ENCODE results near the gene PLTP.
"Not testable (repeated sequence)": the region's sequence is repeated elsewhere in the genome, so short reads cannot be mapped to it uniquely, and the experiment has no call there.

PLTP gene

DNA sequence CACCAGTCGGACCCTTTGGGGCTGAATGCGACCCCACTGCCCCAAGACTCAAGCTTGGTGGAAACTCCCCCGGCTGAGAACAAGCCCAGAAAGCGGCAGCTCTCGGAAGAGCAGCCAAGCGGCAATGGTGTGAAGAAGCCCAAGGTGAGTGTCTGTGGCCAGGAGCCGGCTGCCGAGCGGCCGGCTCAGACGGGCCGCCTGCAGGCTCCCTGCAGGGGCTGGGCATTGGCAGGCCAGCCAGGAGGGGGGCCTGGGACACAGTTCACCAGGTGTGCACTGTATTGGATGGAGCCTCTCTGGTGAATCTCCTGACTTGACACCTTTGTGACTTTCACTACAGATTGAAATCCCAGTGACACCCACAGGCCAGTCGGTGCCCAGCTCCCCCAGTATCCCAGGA is 28.5 kb upstream of the PLTP start:
- no peak overlapping the region for H3K4me3 ChIP-seq (ENCODE audit: low read depth in 1 of 2, low read length in 2 of 2)
- peaks cover 0 to 17% of the 10 kb centered on the region in 2 donors for H3K4me1 ChIP-seq (ENCODE audit: control insufficient read depth in 1 of 2, insufficient read depth in 2 of 2, low read length in 2 of 2)
- no peaks in the 10 kb centered on the region for H3K27me3 ChIP-seq (ENCODE audit: low read depth, low read length)
- no peak overlapping the region for H3K27ac ChIP-seq (ENCODE audit: low read length)
- H3K9me3 ChIP-seq (ENCODE audit: control insufficient read depth in 1 of 2, low read length in 2 of 2): no peaks in the 10 kb centered on the region
- peaks cover 63 to 78% of the 10 kb centered on the region in 2 donors for H3K36me3 ChIP-seq (ENCODE audit: control insufficient read depth in 1 of 2, insufficient read depth in 2 of 2, low read length in 2 of 2)

DNA sequence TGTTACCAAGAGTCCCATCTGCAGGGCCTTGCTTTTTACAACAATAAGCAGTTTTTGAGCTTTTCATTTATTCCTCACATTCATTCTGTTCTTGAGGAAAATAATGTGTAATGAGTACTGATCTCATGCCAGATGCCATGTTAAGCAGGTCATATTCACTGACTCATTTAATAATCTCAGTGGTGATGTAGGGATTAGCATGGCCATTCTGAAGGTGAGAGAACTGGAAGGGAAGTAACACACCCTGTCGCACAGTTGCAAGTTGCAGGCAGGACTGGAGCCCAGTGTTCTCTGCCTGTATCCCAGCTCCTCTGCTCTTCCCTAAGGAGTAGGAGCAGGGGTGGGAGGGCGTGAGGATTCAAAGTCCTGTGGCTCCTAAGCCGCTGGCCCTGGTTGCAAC is 28.1 kb upstream of the PLTP start:
- Histone ChIP-seq H3K9me3 (ENCODE audit: control insufficient read depth in 1 of 2, low read length in 2 of 2) (no peaks in the 10 kb centered on the region), H3K27me3 (ENCODE audit: low read depth, low read length) (no peaks in the 10 kb centered on the region), H3K4me3 (ENCODE audit: low read depth in 1 of 2, low read length in 2 of 2) (no peak overlapping the region), H3K4me1 (ENCODE audit: control insufficient read depth in 1 of 2, insufficient read depth in 2 of 2, low read length in 2 of 2) (peaks cover 0 to 18% of the 10 kb centered on the region in 2 donors), H3K36me3 (ENCODE audit: control insufficient read depth in 1 of 2, insufficient read depth in 2 of 2, low read length in 2 of 2) (peaks cover 59 to 76% of the 10 kb centered on the region in 2 donors), H3K27ac (ENCODE audit: low read length) (no peak overlapping the region)

DNA sequence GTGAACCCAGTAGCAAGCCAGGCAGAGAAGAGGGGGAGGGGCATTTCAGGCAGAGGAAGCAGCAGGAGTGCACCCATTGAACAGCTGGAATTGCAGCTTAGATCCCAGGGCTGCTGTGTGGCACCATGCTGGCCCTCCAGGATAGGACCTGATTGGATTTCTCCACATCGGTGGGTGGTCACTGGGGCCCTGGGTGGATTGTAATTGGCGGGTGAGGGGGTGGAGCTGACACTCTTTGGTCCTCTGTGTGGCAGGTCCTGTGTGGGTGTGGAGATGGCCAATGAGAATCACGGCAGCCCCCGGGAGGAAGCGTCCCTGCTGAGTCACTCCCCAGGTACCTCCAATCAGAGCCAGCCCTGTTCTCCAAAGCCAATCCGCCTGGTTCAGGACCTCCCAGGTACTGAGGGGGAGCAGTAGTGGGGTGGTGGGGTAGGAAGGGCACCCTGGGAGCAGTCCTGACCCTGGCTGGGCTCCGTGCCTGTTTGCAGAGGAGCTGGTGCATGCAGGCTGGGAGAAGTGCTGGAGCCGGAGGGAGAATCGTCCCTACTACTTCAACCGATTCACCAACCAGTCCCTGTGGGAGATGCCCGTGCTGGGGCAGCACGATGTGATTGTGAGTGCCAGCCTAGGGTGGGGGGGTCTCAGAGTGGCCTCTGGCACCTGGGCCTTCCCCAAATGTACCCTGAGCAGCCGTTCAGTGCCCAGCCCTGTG is 26.9 kb upstream of the PLTP start:
- H3K27me3 ChIP-seq (ENCODE audit: low read depth, low read length): no peaks in the 10 kb centered on the region
- H3K4me1 ChIP-seq (ENCODE audit: control insufficient read depth in 1 of 2, insufficient read depth in 2 of 2, low read length in 2 of 2): peaks cover 0 to 18% of the 10 kb centered on the region in 2 donors
- no peak overlapping the region for H3K27ac ChIP-seq (ENCODE audit: low read length)
- H3K36me3 ChIP-seq (ENCODE audit: control insufficient read depth in 1 of 2, insufficient read depth in 2 of 2, low read length in 2 of 2): peaks cover 48 to 71% of the 10 kb centered on the region in 2 donors
- H3K4me3 ChIP-seq (ENCODE audit: low read depth in 1 of 2, low read length in 2 of 2): no peak overlapping the region
- H3K9me3 ChIP-seq (ENCODE audit: control insufficient read depth in 1 of 2, low read length in 2 of 2): no peaks in the 10 kb centered on the region

DNA sequence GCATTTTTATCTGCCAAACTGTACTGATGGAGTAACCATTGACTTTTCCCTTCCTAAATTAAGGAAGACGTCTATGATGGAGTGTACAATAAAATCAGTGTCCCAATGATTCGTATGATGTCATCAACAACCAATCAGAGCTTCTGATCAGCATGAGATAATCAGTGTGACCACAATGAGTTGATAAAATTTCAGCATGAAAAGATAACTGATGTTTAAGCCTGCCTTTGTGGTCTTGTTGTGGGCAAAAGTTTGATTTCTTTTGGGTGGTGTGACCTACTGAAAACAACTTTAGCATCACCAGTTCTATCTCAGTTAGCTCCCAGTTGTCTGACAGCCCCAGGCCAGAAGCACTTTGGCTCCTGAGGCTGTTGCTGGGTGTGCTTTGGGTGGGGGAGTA is 25.8 kb upstream of the PLTP start:
- Histone ChIP-seq H3K27me3 (ENCODE audit: low read depth, low read length) (no peaks in the 10 kb centered on the region), H3K4me1 (ENCODE audit: control insufficient read depth in 1 of 2, insufficient read depth in 2 of 2, low read length in 2 of 2) (peaks cover 0 to 29% of the 10 kb centered on the region in 2 donors), H3K9me3 (ENCODE audit: control insufficient read depth in 1 of 2, low read length in 2 of 2) (no peaks in the 10 kb centered on the region), H3K36me3 (ENCODE audit: control insufficient read depth in 1 of 2, insufficient read depth in 2 of 2, low read length in 2 of 2) (peaks cover 36 to 60% of the 10 kb centered on the region in 2 donors), H3K4me3 (ENCODE audit: low read depth in 1 of 2, low read length in 2 of 2) (no peak overlapping the region), H3K27ac (ENCODE audit: low read length) (no peak overlapping the region)

DNA sequence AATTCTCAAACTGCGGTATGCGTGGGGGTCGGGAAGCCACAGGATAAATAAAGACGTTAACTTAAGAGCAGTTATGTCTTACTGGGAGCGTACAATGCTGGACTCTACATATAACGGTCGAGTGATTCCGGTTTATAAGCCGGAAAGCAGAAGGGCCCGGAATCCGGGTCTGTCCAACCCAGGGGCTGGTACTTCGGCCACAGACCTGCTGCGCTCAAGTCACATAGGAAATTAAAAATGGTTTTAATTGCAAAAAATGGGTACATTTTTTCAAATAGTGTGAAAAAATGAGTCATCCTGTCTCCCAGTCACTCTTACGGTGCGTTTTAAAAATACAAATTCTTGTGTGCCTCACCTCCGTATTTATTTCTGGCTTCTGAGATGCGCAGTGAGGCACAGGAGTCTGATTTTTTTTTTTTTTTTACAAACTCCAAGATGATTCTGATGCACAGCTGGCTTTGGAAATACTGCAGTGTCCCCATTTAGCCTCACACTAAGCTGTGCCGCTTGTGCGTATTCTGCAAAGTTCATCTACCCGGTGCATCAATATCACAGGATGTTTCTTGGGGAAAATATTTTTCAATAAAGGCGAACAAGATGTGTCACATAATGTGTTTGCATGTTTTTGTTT is 23.6 kb upstream of the PLTP start:
- Histone ChIP-seq H3K36me3 (ENCODE audit: control insufficient read depth in 1 of 2, insufficient read depth in 2 of 2, low read length in 2 of 2) (peaks cover 33 to 45% of the 10 kb centered on the region in 2 donors), H3K4me1 (ENCODE audit: control insufficient read depth in 1 of 2, insufficient read depth in 2 of 2, low read length in 2 of 2) (peaks cover 0 to 30% of the 10 kb centered on the region in 2 donors), H3K27me3 (ENCODE audit: low read depth, low read length) (no peaks in the 10 kb centered on the region), H3K4me3 (ENCODE audit: low read depth in 1 of 2, low read length in 2 of 2) (peak overlapping the region; percentile 87 to 93), H3K9me3 (ENCODE audit: control insufficient read depth in 1 of 2, low read length in 2 of 2) (no peaks in the 10 kb centered on the region), H3K27ac (ENCODE audit: low read length) (peak overlapping the region; percentile 95)

DNA sequence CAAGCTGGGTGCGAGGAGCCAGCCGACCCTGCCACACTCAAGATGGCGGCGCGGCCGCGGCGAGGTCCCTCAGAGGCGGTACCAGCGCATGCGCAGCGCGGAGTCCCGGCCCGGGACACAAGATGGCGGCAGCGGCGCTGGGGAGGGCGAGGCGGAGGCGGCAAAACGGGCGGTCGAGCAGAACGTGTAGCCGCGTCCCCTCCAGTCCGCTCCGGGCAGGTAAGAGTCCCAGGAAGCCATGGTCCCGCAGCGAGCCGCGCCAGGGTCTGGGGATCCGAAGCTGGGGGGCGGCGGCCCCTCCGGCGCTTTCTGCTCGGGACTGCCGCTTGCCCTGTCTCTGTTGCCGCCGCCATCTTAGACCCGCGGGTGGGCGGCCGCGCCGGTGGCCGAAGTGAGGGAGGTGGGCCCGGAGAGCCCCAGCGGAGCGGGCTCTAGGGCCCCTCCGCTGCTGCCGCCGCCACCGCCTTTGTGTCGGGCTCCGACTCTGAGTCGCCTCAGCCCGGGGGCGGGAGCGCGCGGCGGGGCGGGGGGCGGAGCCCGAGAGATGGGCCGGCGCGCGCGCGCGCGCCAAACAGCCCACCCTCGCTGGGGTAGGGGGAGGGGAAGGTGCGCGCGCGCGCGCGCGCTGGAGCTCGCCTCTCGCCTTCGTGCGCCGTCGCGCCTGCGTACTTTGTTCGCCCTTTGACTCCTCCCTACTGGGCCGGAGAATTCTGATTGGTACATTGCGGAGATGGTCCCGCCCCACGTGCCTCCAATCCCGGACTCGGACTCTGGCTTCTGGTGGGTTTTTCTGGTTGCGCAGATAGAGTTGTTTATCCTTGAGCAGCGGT is 22.8 kb upstream of the PLTP start, which contains the start of gene PCIF1:
Gene PCIF1 (plus strand): TSS at position 98 of the 830 bp plus-strand sequence. CDS start 4,317 bp downstream, outside the sequence.
- peak within 1 kb of the TSS; percentile 95 for H3K27ac ChIP-seq (ENCODE audit: low read length)
- peaks cover 0 to 30% of the 10 kb centered on the region in 2 donors for H3K4me1 ChIP-seq (ENCODE audit: control insufficient read depth in 1 of 2, insufficient read depth in 2 of 2, low read length in 2 of 2)
- peak within 1 kb of the TSS; percentile 87 to 96 for H3K4me3 ChIP-seq (ENCODE audit: low read depth in 1 of 2, low read length in 2 of 2)

DNA sequence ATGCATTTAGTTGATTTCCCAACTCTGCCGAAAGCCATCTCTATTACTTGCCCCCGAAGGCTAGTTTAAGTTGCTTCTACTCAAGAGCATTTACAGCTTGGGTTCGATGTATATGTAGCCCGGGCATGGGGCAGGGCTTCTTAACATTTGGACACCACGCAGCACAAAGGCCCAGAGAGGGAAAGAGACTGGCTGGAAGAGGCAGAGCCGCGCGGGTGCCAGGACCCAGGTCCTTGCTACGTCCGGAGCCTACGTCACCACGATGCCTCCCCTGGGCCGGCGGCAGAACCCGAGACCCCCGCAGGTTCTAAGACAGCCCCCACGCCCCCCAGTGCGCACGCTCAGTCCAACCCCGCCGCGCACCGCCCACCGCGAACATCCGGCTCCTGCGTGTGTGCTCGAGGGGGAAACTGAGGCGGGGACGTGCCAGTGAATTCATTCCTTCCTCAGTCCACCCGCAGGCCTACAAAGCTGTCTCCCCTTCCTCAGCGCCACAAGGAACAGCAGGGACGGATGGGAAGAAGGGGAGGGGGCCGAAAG is 22.2 kb upstream of the PLTP start:
- Histone ChIP-seq H3K4me1 (ENCODE audit: control insufficient read depth in 1 of 2, insufficient read depth in 2 of 2, low read length in 2 of 2) (peaks cover 0 to 30% of the 10 kb centered on the region in 2 donors), H3K27ac (ENCODE audit: low read length) (peak overlapping the region; percentile 95), H3K9me3 (ENCODE audit: control insufficient read depth in 1 of 2, low read length in 2 of 2) (no peaks in the 10 kb centered on the region), H3K4me3 (ENCODE audit: low read depth in 1 of 2, low read length in 2 of 2) (peak overlapping the region; percentile 87 to 96), H3K36me3 (ENCODE audit: control insufficient read depth in 1 of 2, insufficient read depth in 2 of 2, low read length in 2 of 2) (peaks cover 19 to 31% of the 10 kb centered on the region in 2 donors), H3K27me3 (ENCODE audit: low read depth, low read length) (no peaks in the 10 kb centered on the region)

More for the DNA sequence above, 22.8 kb upstream of the PLTP start, which contains the start of gene PCIF1:
- no peaks in the 10 kb centered on the region for H3K9me3 ChIP-seq (ENCODE audit: control insufficient read depth in 1 of 2, low read length in 2 of 2)
- peaks cover 26 to 38% of the 10 kb centered on the region in 2 donors for H3K36me3 ChIP-seq (ENCODE audit: control insufficient read depth in 1 of 2, insufficient read depth in 2 of 2, low read length in 2 of 2)
- no peaks in the 10 kb centered on the region for H3K27me3 ChIP-seq (ENCODE audit: low read depth, low read length)

DNA sequence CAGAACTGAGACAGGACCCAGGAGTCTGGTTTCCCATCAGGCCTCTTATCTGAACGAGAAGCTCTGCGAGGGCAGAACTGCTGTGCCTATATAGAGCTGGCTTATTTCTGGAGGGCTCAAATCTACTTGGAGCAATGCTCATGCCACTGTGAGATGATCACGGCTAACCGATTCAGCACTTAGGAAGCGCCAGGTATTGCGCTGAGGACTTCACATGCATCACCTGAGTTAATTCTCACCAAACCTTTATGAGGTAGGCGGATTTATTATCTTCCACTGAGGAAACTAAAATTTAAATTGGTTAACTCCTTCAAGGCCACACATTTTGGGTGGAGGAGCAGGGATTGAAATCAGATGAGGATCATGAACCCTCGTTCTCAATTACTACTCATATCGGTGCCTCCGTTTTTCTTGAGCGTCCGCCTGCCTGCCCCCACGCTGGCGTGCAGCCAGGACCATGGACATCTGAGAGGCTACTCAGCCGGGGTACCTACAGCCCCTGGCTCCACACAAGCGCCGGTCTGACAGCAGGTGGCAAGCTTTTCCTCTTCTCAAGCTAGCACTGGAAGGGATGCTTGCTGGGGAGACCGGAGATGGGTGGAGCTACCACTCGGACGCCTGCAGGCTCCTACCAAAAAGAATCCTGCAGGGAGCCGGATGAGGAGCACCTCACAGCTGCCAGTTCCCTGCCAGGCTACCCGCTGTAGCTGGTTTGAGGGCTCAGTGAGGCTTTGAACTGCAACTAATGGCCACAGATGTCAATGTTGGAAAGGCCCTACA is 21.5 kb upstream of the PLTP start:
- no peaks in the 10 kb centered on the region for H3K9me3 ChIP-seq (ENCODE audit: control insufficient read depth in 1 of 2, low read length in 2 of 2)
- no peaks in the 10 kb centered on the region for H3K27me3 ChIP-seq (ENCODE audit: low read depth, low read length)
- peaks cover 12 to 24% of the 10 kb centered on the region in 2 donors for H3K36me3 ChIP-seq (ENCODE audit: control insufficient read depth in 1 of 2, insufficient read depth in 2 of 2, low read length in 2 of 2)
- peak overlapping the region; percentile 95 for H3K27ac ChIP-seq (ENCODE audit: low read length)
- H3K4me1 ChIP-seq (ENCODE audit: control insufficient read depth in 1 of 2, insufficient read depth in 2 of 2, low read length in 2 of 2): peaks cover 0 to 30% of the 10 kb centered on the region in 2 donors
- peak overlapping the region; percentile 87 to 96 for H3K4me3 ChIP-seq (ENCODE audit: low read depth in 1 of 2, low read length in 2 of 2)

DNA sequence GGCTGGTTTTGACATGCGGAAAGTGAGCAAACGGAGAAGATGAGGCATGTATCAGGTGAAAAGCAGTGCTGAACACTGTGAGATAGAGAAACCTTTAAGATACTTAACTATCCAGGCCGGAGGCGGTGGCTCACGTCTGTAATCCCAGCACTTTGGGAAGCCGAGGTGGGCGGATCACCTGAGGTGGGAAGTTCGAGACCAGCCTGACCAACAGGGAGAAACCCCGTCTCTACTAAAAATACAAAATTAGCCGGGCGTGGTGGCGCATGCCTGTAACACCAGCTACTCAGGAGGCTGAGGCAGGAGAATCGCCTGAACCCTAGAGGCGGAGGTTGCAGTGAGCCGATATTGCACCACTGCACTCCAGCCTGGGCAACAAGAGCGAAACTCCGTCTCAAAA is 19.7 kb upstream of the PLTP start:
- H3K9me3 ChIP-seq (ENCODE audit: control insufficient read depth in 1 of 2, low read length in 2 of 2); H3K27ac ChIP-seq (ENCODE audit: low read length); H3K4me3 ChIP-seq (ENCODE audit: low read depth in 1 of 2, low read length in 2 of 2); H3K27me3 ChIP-seq (ENCODE audit: low read depth, low read length): not testable (repeated sequence)
- peaks cover 0 to 10% of the 10 kb centered on the region in 2 donors for H3K36me3 ChIP-seq (ENCODE audit: control insufficient read depth in 1 of 2, insufficient read depth in 2 of 2, low read length in 2 of 2)
- H3K4me1 ChIP-seq (ENCODE audit: control insufficient read depth in 1 of 2, insufficient read depth in 2 of 2, low read length in 2 of 2): peaks cover 0 to 22% of the 10 kb centered on the region in 2 donors

DNA sequence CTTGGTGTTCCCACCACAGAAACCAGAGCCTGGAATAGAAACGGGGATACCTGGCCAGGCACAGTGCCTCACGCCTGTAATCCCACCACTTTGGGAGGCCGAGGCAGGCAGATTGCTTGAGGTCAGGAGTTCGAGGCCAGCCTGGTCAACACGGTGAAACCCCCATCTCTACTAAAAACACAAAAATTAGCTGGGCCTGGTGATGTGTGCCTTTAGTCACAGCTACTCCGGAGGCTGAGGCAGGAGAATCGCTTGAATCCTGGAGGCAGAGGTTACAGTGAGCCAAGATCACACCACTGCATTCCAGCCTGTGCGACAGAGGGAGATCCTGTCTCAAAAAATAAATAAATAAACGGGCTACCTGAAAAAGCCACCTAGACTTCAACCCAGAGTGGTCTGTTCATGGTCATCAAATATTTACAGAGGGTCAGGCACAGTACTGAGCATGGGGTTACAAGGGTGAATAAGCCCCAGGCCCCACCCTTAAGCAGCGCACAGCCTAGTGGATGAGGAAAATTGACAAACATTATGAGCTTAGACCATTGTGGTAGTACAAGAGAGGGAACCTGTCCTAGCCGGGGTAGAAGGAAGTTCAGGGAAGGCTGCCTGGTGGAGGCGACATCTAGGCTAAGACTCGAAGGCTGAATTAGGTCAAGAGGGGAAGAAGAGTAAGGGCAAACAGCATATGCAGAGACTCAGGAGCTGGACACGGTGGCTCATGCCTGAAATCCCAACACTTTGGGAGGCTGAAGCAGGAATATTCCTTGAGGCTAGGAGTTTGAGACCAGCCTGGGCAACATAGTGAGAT is 15.3 kb upstream of the PLTP start:
- Histone ChIP-seq H3K9me3 (ENCODE audit: control insufficient read depth in 1 of 2, low read length in 2 of 2) (no peaks in the 10 kb centered on the region), H3K4me3 (ENCODE audit: low read depth in 1 of 2, low read length in 2 of 2) (no peak overlapping the region), H3K4me1 (ENCODE audit: control insufficient read depth in 1 of 2, insufficient read depth in 2 of 2, low read length in 2 of 2) (peaks cover 0 to 4% of the 10 kb centered on the region in 2 donors), H3K36me3 (ENCODE audit: control insufficient read depth in 1 of 2, insufficient read depth in 2 of 2, low read length in 2 of 2) (no peaks in the 10 kb centered on the region), H3K27ac (ENCODE audit: low read length) (no peak overlapping the region), H3K27me3 (ENCODE audit: low read depth, low read length) (no peaks in the 10 kb centered on the region)
